Measurements from ENCODE around the gene SUSD3. TPM values are rescaled to one million over a fixed set of nuclear protein-coding genes. Genes with fewer than 3 reads are reported as not detected.

Gene SUSD3
- total and polyA plus RNA-seq, 11 donors: 0.29 to 5.2 (median 0.53) TPM; not detected in 3

DNA sequence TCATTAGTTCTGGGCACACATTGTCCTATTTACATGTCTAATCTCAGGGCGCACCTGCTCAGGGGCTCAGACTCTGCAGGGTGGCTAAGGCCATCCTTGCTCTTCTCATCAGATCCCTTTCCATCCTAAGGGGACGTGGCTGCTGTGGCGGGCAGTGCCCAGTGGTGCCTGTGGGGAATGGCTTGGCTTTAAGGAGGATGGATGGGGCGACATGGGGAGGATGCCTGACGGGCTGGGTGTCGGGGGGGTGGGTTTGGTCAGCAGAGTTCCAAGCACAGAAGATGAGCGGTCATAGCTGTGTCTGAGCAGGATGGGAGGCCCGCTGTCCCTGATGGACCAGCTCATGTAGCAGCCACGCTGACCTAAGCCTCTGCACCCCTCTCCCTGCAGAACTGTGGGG is 40.9 kb upstream of the SUSD3 start:
- DNase-seq (no peak), ATAC-seq (no peak)
- TF ChIP-seq, protein P1, sequence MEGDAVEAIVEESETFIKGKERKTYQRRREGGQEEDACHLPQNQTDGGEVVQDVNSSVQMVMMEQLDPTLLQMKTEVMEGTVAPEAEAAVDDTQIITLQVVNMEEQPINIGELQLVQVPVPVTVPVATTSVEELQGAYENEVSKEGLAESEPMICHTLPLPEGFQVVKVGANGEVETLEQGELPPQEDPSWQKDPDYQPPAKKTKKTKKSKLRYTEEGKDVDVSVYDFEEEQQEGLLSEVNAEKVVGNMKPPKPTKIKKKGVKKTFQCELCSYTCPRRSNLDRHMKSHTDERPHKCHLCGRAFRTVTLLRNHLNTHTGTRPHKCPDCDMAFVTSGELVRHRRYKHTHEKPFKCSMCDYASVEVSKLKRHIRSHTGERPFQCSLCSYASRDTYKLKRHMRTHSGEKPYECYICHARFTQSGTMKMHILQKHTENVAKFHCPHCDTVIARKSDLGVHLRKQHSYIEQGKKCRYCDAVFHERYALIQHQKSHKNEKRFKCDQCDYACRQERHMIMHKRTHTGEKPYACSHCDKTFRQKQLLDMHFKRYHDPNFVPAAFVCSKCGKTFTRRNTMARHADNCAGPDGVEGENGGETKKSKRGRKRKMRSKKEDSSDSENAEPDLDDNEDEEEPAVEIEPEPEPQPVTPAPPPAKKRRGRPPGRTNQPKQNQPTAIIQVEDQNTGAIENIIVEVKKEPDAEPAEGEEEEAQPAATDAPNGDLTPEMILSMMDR (IDR thresholded peaks at IDR 0.05): no peak
- no peak overlapping the region for H3K4me3 ChIP-seq
- no peaks in the 10 kb centered on the region for H3K27me3 ChIP-seq
- WGBS, 4 donors: 81 to 94% (median 93%) methylated on average over 7 to 9 of the region's 9 CpGs
- H3K36me3 ChIP-seq: peaks cover 0 to 94% (median 0%) of the 10 kb centered on the region in 9 donors
- intact Hi-C loops (cut with DNase I): loop anchor here in 1 of 10 donors (10.0 kb wide), 1 partner anchor 67 kb away; no protein-coding TSS in a partner anchor
- no peak overlapping the region for H3K27ac ChIP-seq
- H3K9me3 ChIP-seq: no peaks in the 10 kb centered on the region
- no peaks in the 10 kb centered on the region for H3K4me1 ChIP-seq

DNA sequence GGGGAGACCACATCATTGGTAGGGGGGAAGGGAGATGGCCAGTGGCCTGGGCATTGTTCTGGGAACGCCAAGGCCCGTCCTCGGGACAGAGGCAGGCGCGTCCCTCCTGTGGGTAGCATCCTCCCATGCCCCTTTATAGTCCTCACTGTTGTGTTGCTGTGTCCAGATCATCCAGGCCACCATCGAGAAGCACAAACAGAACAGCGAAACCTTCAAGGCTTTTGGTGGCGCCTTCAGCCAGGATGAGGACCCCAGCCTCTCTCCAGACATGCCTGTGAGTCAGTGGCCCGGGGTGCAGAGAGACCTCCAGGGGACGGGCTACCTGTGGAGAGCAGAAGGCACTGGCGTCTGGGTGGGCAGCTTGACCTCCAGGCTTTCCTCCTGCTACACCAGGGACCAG is 38.4 kb upstream of the SUSD3 start:
- H3K27ac ChIP-seq: no peak overlapping the region
- ATAC-seq (no peak), DNase-seq (peak in 1 of 5 donors; percentile 6)
- H3K9me3 ChIP-seq: no peaks in the 10 kb centered on the region
- TF ChIP-seq POLR2A (IDR thresholded peaks at IDR 0.05): no peak
- TF ChIP-seq, protein P1 (IDR thresholded peaks at IDR 0.05): no peak
- WGBS, 4 donors: 89 to 94% (median 92%) methylated on average over 8 to 11 of the region's 11 CpGs
- H3K36me3 ChIP-seq: peaks cover 0 to 86% (median 0%) of the 10 kb centered on the region in 9 donors
- H3K4me3 ChIP-seq: no peak overlapping the region
- no peaks in the 10 kb centered on the region for H3K27me3 ChIP-seq
- H3K4me1 ChIP-seq: no peaks in the 10 kb centered on the region
- intact Hi-C loops (cut with DNase I): no loop called here

DNA sequence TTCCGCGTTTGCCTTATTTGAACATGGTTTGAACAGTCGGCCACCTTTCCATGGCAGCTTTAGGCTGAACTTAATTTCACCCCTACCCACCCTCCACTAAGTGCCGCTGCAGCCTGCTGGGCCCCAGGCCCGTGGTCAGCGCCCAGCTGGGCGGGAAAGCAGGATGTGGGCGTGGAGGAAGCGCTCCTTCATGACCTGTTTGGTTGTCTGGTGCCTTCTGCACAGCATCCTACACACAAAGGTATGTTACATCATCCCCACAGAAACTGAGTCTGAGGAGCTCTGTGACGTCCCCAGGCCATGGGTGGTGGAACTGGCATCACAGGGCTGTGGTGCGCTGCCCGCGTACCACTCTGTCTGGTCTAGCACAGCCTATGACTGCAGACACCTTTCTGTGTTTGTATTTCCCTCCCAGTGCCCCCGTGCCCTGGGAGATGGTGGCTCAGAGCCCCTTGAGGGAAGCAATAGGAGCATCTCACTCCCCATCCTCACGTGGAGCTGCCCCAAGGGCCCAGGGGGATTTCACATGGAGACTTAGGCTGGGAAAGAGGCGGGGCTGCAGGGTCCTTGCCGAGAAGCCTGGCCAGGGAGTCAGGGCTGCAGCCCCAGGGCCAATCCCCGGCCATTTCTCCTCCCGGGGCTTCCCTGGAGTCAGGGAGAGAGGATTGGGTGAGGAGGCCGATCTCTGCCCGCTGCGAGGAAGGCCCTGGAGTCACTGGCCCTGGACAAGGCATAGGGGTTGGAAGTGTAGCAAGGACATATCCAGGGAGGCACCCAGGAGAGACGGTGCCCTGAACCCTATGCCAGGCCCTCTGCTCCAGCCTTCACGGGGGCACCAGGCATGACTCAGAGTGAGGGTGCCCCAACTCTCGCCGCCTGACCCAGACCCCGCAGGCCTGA is 37.5 kb upstream of the SUSD3 start:
- H3K27me3 ChIP-seq: no peaks in the 10 kb centered on the region

DNA sequence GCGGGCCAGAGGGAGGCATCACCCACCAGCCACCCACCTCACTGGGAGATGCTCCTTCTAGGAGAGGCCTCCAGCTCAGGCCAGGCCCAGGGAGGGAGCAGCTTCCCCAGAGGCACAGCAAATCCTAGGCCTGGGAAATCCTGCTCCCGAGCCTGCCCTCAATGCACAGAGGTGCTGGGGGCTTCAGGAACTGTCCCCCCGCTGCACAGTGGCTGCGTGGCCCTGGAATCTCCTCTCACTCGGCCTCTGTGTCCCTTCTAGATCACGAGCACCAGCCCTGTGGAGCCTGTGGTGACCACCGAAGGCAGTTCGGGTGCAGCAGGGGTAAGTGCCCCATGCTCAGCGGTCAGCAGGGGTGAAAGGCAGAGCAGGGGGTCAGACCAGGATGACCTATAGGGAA is 36.4 kb upstream of the SUSD3 start:
- Histone ChIP-seq H3K27me3 (no peaks in the 10 kb centered on the region), H3K4me1 (peaks cover 0 to 7% (median 0%) of the 10 kb centered on the region in 12 donors), H3K27ac (no peak overlapping the region), H3K36me3 (peaks cover 0 to 71% (median 0%) of the 10 kb centered on the region in 9 donors), H3K4me3 (no peak overlapping the region), H3K9me3 (no peaks in the 10 kb centered on the region)
- DNase-seq (no peak), ATAC-seq (no peak)
- TF ChIP-seq POLR2A (IDR thresholded peaks at IDR 0.05): no peak
- TF ChIP-seq, protein P1 (IDR thresholded peaks at IDR 0.05): no peak
- intact Hi-C loops (cut with DNase I): no loop called here
- 86 to 97% (median 93%) methylated on average over 6 to 9 of the region's 9 CpGs for WGBS, 4 donors

More for the DNA sequence above, 37.5 kb upstream of the SUSD3 start:
- 70 to 82% (median 76%) methylated on average over 19 to 27 of the region's 27 CpGs for WGBS, 4 donors
- DNase-seq (peak in 1 of 5 donors; percentile 14), ATAC-seq (no peak)
- TF ChIP-seq, protein P1 (IDR thresholded peaks at IDR 0.05): peak in 1 of 12 donors; percentile 12
- no peak for TF ChIP-seq POLR2A (IDR thresholded peaks at IDR 0.05)
- intact Hi-C loops (cut with DNase I): no loop called here
- Histone ChIP-seq H3K27ac (no peak overlapping the region), H3K4me1 (no peaks in the 10 kb centered on the region), H3K36me3 (peaks cover 0 to 78% (median 0%) of the 10 kb centered on the region in 9 donors), H3K9me3 (no peaks in the 10 kb centered on the region), H3K4me3 (no peak overlapping the region)
